Fibroblast of skin of right biceps (primary cell): Measurements from ENCODE around the gene METTL1.
"Not testable (repeated sequence)": the region's sequence is repeated elsewhere in the genome, so short reads cannot be mapped to it uniquely, and the experiment has no call there.

Source experiments
- DNase-seq: peaks from one replicate; pipeline ENCODE4 v3.0.0-alpha.2; 2013

The METTL1 gene

GRCh38 chr12:57771873-57772428 is at the start of gene METTL1:
TSS of gene METTL1 (minus strand) at chr12:57772105. CDS start at chr12:57772083, 22 bp downstream.
- DNase-seq = peak; percentile 98

GRCh38 chr12:57821015-57821414 is 49.1 kb upstream of the METTL1 start:
- not testable (repeated sequence) for DNase-seq

GRCh38 chr12:57820119-57820518 is 48.2 kb upstream of the METTL1 start:
- DNase-seq = not testable (repeated sequence)

GRCh38 chr12:57817990-57818331 is 46.1 kb upstream of the METTL1 start:
- DNase-seq = not testable (repeated sequence)

GRCh38 chr12:57817261-57817989 is 45.5 kb upstream of the METTL1 start:
- no peak for DNase-seq

GRCh38 chr12:57816855-57817151 is 44.9 kb upstream of the METTL1 start:
- DNase-seq = no peak

- DNase-seq = no peak
These were observed 44.3 kb upstream of the METTL1 start for GRCh38 chr12:57816001-57816854.

- DNase-seq = no peak
These were observed 43.5 kb upstream of the METTL1 start for GRCh38 chr12:57815177-57816000.

- no peak for DNase-seq
These were observed 42.3 kb upstream of the METTL1 start for GRCh38 chr12:57813971-57814772.

- DNase-seq = no peak
These were observed 41.4 kb upstream of the METTL1 start for GRCh38 chr12:57813111-57813970.

GRCh38 chr12:57811028-57811755 is 39.3 kb upstream of the METTL1 start:
- DNase-seq = no peak

GRCh38 chr12:57810450-57810849 is 38.5 kb upstream of the METTL1 start:
- DNase-seq = peak; percentile 76

GRCh38 chr12:57809425-57809824 is 37.5 kb upstream of the METTL1 start:
- DNase-seq = no peak

- DNase-seq = no peak
These were observed 36.4 kb upstream of the METTL1 start for GRCh38 chr12:57808351-57808750.

- no peak for DNase-seq
These were observed 35.4 kb upstream of the METTL1 start for GRCh38 chr12:57807285-57807684.

GRCh38 chr12:57806677-57807076 is 34.8 kb upstream of the METTL1 start:
- DNase-seq = no peak

GRCh38 chr12:57803319-57803893 is 31.5 kb upstream of the METTL1 start:
- peak; percentile 48 for DNase-seq

GRCh38 chr12:57802607-57803006 is 30.7 kb upstream of the METTL1 start:
- no peak for DNase-seq

GRCh38 chr12:57800965-57801364 is 29.1 kb upstream of the METTL1 start:
- no peak for DNase-seq

- DNase-seq = no peak
These were observed 26.0 kb upstream of the METTL1 start for GRCh38 chr12:57797933-57798332.
